OCI-LY7 (cell line): ENCODE measurements around the gene RAD9A. TPM values are rescaled to one million over a fixed set of nuclear protein-coding genes. Genes with fewer than 3 reads are reported as not detected.

Experiments
- BruUV-seq: library from RNA; stranded (reverse); fragments of 400-500 nt; replicated peaks from 2 replicates; lab custom pipeline; 2021; lab: Mats Ljungman, UMichigan
- CTCF ChIA-PET: fragments of 300-600 bp; sonication (Branson Sonifier 250); formaldehyde crosslinking; loops from one replicate; lab custom pipeline; 2022; ENCODE audit warnings: antibody characterized with exemption; ENCODE audit not compliant: unreplicated experiment; lab: Charles Lee
- POLR2A ChIA-PET: fragments of 300-600 bp; sonication (Branson Sonifier 250); formaldehyde crosslinking; loops from one replicate; lab custom pipeline; 2022; ENCODE audit warnings: antibody characterized with exemption; lab: Charles Lee
- DNase-seq: peaks from one replicate; pipeline ENCODE4 v3.0.0-alpha.2; 2015; ENCODE audit warnings: low spot score
- H2AFZ ChIP-seq: fragments of 200-600 bp; sonication (generic), shearing (Covaris generic); 2 replicates; pipeline ENCODE4 v1.6.1; 2014; ENCODE audit warnings: mild to moderate bottlenecking, antibody characterized with exemption, low read length, moderate library complexity
- H3K27ac ChIP-seq: fragments of 200-600 bp; sonication (generic); 2 replicates; pipeline ENCODE4 v1.5.1; 2014; ENCODE audit warnings: mixed run types, low read depth, mild to moderate bottlenecking, moderate library complexity, low read length, inconsistent platforms; ENCODE audit not compliant: poor library complexity, severe bottlenecking
- H3K36me3 ChIP-seq: fragments of 200-600 bp; sonication (generic); 2 replicates; pipeline ENCODE4 v1.6.1; 2014; ENCODE audit warnings: mild to moderate bottlenecking, antibody characterized with exemption, low read length, moderate library complexity, mixed read lengths; ENCODE audit not compliant: insufficient read depth
- H3K4me1 ChIP-seq: fragments of 200-600 bp; sonication (generic); 2 replicates; pipeline ENCODE4 v1.5.1; 2014; ENCODE audit warnings: mild to moderate bottlenecking, low read length; ENCODE audit not compliant: insufficient read depth, poor library complexity, severe bottlenecking
- H3K4me2 ChIP-seq: fragments of 200-600 bp; sonication (generic); 2 replicates; pipeline ENCODE4 v1.6.1; 2014; ENCODE audit warnings: mild to moderate bottlenecking, low read length
- H3K4me3 ChIP-seq: fragments of 200-600 bp; sonication (generic); 2 replicates; pipeline ENCODE4 v1.5.1; 2014; ENCODE audit warnings: mild to moderate bottlenecking, low read depth, low read length; ENCODE audit not compliant: poor library complexity, severe bottlenecking
- H3K79me2 ChIP-seq: fragments of 200-600 bp; sonication (generic); 2 replicates; pipeline ENCODE4 v1.6.1; 2016; ENCODE audit warnings: low read depth, mild to moderate bottlenecking, low read length, moderate library complexity, mixed read lengths; ENCODE audit not compliant: insufficient read depth
- H3K9me2 ChIP-seq: fragments of 200-600 bp; sonication (generic); 2 replicates; pipeline ENCODE4 v1.6.1; 2016; ENCODE audit warnings: mild to moderate bottlenecking, low read length, mixed read lengths; ENCODE audit not compliant: insufficient read depth
- H3K9me3 ChIP-seq: fragments of 200-600 bp; sonication (generic); 2 replicates; pipeline ENCODE4 v1.6.1; 2014; ENCODE audit warnings: mild to moderate bottlenecking, mixed run types, low read length, mixed read lengths
- H4K20me1 ChIP-seq: fragments of 200-600 bp; sonication (generic); 2 replicates; pipeline ENCODE4 v1.6.1; 2014; ENCODE audit warnings: mild to moderate bottlenecking, antibody characterized with exemption, low read length, moderate library complexity, mixed read lengths; ENCODE audit not compliant: insufficient read depth
- EZH2phosphoT487 ChIP-seq: fragments of 200-600 bp; sonication (generic); IDR thresholded peaks from 2 replicates; pipeline ENCODE4 v1.6.1; 2018; ENCODE audit warnings: low read depth, borderline replicate concordance, mild to moderate bottlenecking, mixed run types, antibody characterized with exemption, low read length, moderate library complexity, mixed read lengths
- intact Hi-C: fragments of 100-400 bp; cut with micrococcal nuclease; formaldehyde crosslinking; loops from one replicate; pipeline ENCODE4 v1.10.0; 2022; ENCODE audit not compliant: unreplicated experiment
- total RNA-seq, 2 experiments: library from RNA; depleted of rRNA in 1 of 2; stranded (reverse); fragments of >200 nt in 1 of 2; shearing (Covaris generic) in 1 of 2; gene quantifications; 2 replicates each; pipeline ENCODE4 v1.2.3, GENCODE V29; 2014 to 2022
- TF ChIP-seq, protein P1 (sequence below): fragments of 200-600 bp; sonication (generic); conservative IDR thresholded peaks from 2 replicates; pipeline ENCODE4 v1.5.1; 2014; ENCODE audit warnings: mild to moderate bottlenecking, antibody characterized with exemption, low read length, moderate library complexity, mixed read lengths

The RAD9A gene
- total RNA-seq, 2 experiments from 2014 or later, result 51.0 to 62.2 TPM

GRCh38 chr11:67410369-67410831, 18.6 kb downstream of the RAD9A start:
- peak overlapping the region; percentile 73 for H3K4me2 ChIP-seq
- H3K79me2 ChIP-seq, result peaks cover 19% of the 10 kb centered on the region; the same call in 1 of the 2 replicates
- H3K9me3 ChIP-seq, result no peaks in the 10 kb centered on the region
- peak overlapping the region; percentile 79 for H3K4me3 ChIP-seq
- no peaks in the 10 kb centered on the region for H3K9me2 ChIP-seq
- ChIA-PET CTCF (no interaction called here), POLR2A (no interaction called here)
- no peaks in the 10 kb centered on the region for H4K20me1 ChIP-seq
- H3K36me3 ChIP-seq, result peaks cover 46% of the 10 kb centered on the region
- peak overlapping the region; percentile 97 for H3K27ac ChIP-seq
- no TSS peak for BruUV-seq
- no peak for DNase-seq
- no peak overlapping the region for H2AFZ ChIP-seq
- peaks cover 81% of the 10 kb centered on the region for H3K4me1 ChIP-seq
- TF ChIP-seq, protein P1, sequence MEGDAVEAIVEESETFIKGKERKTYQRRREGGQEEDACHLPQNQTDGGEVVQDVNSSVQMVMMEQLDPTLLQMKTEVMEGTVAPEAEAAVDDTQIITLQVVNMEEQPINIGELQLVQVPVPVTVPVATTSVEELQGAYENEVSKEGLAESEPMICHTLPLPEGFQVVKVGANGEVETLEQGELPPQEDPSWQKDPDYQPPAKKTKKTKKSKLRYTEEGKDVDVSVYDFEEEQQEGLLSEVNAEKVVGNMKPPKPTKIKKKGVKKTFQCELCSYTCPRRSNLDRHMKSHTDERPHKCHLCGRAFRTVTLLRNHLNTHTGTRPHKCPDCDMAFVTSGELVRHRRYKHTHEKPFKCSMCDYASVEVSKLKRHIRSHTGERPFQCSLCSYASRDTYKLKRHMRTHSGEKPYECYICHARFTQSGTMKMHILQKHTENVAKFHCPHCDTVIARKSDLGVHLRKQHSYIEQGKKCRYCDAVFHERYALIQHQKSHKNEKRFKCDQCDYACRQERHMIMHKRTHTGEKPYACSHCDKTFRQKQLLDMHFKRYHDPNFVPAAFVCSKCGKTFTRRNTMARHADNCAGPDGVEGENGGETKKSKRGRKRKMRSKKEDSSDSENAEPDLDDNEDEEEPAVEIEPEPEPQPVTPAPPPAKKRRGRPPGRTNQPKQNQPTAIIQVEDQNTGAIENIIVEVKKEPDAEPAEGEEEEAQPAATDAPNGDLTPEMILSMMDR, result no peak
- no peak for TF ChIP-seq EZH2phosphoT487
- intact Hi-C loops, result no loop called here

- BruUV-seq, result no TSS peak
- H3K4me3 ChIP-seq, result no peak overlapping the region
- peaks cover 11% of the 10 kb centered on the region; the same call in 1 of the 2 replicates for H3K79me2 ChIP-seq
- peaks cover 76% of the 10 kb centered on the region for H3K4me1 ChIP-seq
- H3K9me2 ChIP-seq, result no peaks in the 10 kb centered on the region
- no peak for DNase-seq
- no peak overlapping the region for H2AFZ ChIP-seq
- ChIA-PET CTCF (interaction anchor here (1.6 kb wide), 1 partner anchor 10 kb away, joined by 4 read pairs; no protein-coding TSS in a partner anchor), POLR2A (interaction anchor here (0.8 kb wide), 1 partner anchor 9 kb away, joined by 3 read pairs; no protein-coding TSS in a partner anchor)
- H3K27ac ChIP-seq, result peak overlapping the region; percentile 12
- peaks cover 38% of the 10 kb centered on the region for H3K36me3 ChIP-seq
- H3K9me3 ChIP-seq, result no peaks in the 10 kb centered on the region
- intact Hi-C loops, result no loop called here
- peak overlapping the region; percentile 73 for H3K4me2 ChIP-seq
- no peaks in the 10 kb centered on the region for H4K20me1 ChIP-seq
- TF ChIP-seq, protein P1, result no peak
- no peak for TF ChIP-seq EZH2phosphoT487
These were observed 19.4 kb downstream of the RAD9A start for GRCh38 chr11:67410984-67411784.
